ENCODE measurements around the gene COX20. TPM values are rescaled to one million over a fixed set of nuclear protein-coding genes. Genes with fewer than 3 reads are reported as not detected.

The COX20 gene
- total and polyA plus RNA-seq, 2 of the 4 experiments (the other 2 are of a cell fraction): 13.3 to 27.0 TPM

GRCh38 chr1:244794071-244794470, 41.4 kb upstream of the COX20 start:
- dilution Hi-C loops (cut with HindIII; ENCODE audit: low sequenced_read_pairs, unreplicated experiment): no loop called here
- no TSS peak for BruUV-seq (replicated peaks)
- WGBS, 2 experiments (ENCODE audit: extremely low coverage in 2 of 2, insufficient read length in 1 of 2): 88% methylated on average over 3 of the region's 9 CpGs; no CpG with 5 or more reads in 1 of the 2 experiments

More at GRCh38 chr1:244794071-244794470, 41.4 kb upstream of the COX20 start:
- H2AK5ac ChIP-seq (ENCODE audit: low read depth, low read length): no peak overlapping the region
- peaks cover 2% of the 10 kb centered on the region; the same call in 1 of the 2 replicates for H3K27me3 ChIP-seq (ENCODE audit: control insufficient read depth, insufficient read depth, low read length)
- no peak for DNase-seq
- peaks cover 3% of the 10 kb centered on the region for H3K4me1 ChIP-seq (ENCODE audit: control insufficient read depth, insufficient read depth, low read length)
- intact Hi-C loops (cut with micrococcal nuclease) (no loop called here), in situ Hi-C loops (cut with MboI; ENCODE audit: low sequenced_read_pairs) (no loop called here)
- H2BK120ac ChIP-seq (ENCODE audit: low read depth, low read length): no peak overlapping the region
- no peak overlapping the region for H2BK20ac ChIP-seq (ENCODE audit: low read depth, low read length)
- H4K8ac ChIP-seq (ENCODE audit: low read depth in 2 of 2, low read length in 2 of 2): no peak overlapping the region
- H2BK5ac ChIP-seq (ENCODE audit: low read depth, low read length, poor library complexity, severe bottlenecking): no peak overlapping the region
- no peak overlapping the region for H3K14ac ChIP-seq (replicated peaks; ENCODE audit: low read depth, low read length)
- H4K20me1 ChIP-seq (ENCODE audit: insufficient read depth, low read length): no peaks in the 10 kb centered on the region
- H4K91ac ChIP-seq (ENCODE audit: insufficient read depth, low read depth, low read length): no peak overlapping the region
- H3K56ac ChIP-seq (ENCODE audit: extremely low read depth, insufficient read depth, low read length): no peak overlapping the region
- peak overlapping the region; percentile 5 for H2AFZ ChIP-seq (replicated peaks; ENCODE audit: low read length, poor library complexity)
- H3K18ac ChIP-seq (ENCODE audit: low read depth, low read length): no peak overlapping the region
- no peaks in the 10 kb centered on the region for H3K36me3 ChIP-seq (ENCODE audit: control insufficient read depth, insufficient read depth, low read length)
- no peak overlapping the region for H3K27ac ChIP-seq (ENCODE audit: insufficient read depth, low read length)
- no peak overlapping the region for H3K4me2 ChIP-seq (ENCODE audit: low read depth, low read length)
- no peak overlapping the region for H4K5ac ChIP-seq (ENCODE audit: low read depth, low read length)
- no peak overlapping the region for H2AK9ac ChIP-seq (replicated peaks; ENCODE audit: low read depth, low read length, poor library complexity)
- POLR2A ChIA-PET (ENCODE audit: unreplicated experiment): no interaction called here
- TF ChIP-seq FOS (IDR thresholded peaks at IDR 0.05; ENCODE audit: low read depth, low read length): no peak
- no peak for TF ChIP-seq MAZ (IDR thresholded peaks at IDR 0.05; ENCODE audit: borderline replicate concordance, low read depth, low read length)
- TF ChIP-seq RFX5 (IDR thresholded peaks at IDR 0.05; ENCODE audit: low read depth, low read length): no peak
- TF ChIP-seq, protein P1, sequence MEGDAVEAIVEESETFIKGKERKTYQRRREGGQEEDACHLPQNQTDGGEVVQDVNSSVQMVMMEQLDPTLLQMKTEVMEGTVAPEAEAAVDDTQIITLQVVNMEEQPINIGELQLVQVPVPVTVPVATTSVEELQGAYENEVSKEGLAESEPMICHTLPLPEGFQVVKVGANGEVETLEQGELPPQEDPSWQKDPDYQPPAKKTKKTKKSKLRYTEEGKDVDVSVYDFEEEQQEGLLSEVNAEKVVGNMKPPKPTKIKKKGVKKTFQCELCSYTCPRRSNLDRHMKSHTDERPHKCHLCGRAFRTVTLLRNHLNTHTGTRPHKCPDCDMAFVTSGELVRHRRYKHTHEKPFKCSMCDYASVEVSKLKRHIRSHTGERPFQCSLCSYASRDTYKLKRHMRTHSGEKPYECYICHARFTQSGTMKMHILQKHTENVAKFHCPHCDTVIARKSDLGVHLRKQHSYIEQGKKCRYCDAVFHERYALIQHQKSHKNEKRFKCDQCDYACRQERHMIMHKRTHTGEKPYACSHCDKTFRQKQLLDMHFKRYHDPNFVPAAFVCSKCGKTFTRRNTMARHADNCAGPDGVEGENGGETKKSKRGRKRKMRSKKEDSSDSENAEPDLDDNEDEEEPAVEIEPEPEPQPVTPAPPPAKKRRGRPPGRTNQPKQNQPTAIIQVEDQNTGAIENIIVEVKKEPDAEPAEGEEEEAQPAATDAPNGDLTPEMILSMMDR (conservative IDR thresholded peaks at IDR 0.05; ENCODE audit: low read depth, low read length): no peak
- TF ChIP-seq USF2 (IDR thresholded peaks at IDR 0.05; ENCODE audit: low read depth, low read length): no peak
- TF ChIP-seq SMC3 (IDR thresholded peaks at IDR 0.05; ENCODE audit: low read depth, low read length): no peak
- H3K9me3 ChIP-seq (ENCODE audit: control insufficient read depth, insufficient read depth, low read length): no peaks in the 10 kb centered on the region
- no peak for ATAC-seq (ENCODE audit: low read depth)
- no peak overlapping the region for H3K9ac ChIP-seq (ENCODE audit: low read depth, low read length)
- no peaks in the 10 kb centered on the region for H3K79me1 ChIP-seq (ENCODE audit: low read depth in 1 of 2, low read length in 2 of 2)
- no peak overlapping the region for H3K4me3 ChIP-seq (ENCODE audit: insufficient read depth, low read depth, low read length)
- H3K9me1 ChIP-seq (ENCODE audit: insufficient read depth, low read length): no peaks in the 10 kb centered on the region
- H3K4ac ChIP-seq (ENCODE audit: low read depth, low read length): no peak overlapping the region; the same call in 1 of the 2 replicates
- H3K23ac ChIP-seq (ENCODE audit: low read depth, low read length): no peak overlapping the region
- CTCF ChIA-PET: no interaction called here
- no peak overlapping the region for H2BK15ac ChIP-seq (ENCODE audit: low read depth, low read length)

All from IMR-90 (cell line).